ENCODE results near the gene RPTOR.
A peak's percentile ranks its signal among the peaks of the same experiment; 100 is the strongest.

The RPTOR gene

GRCh38 chr17:81009136-81009535 is 464.5 kb downstream of the RPTOR start:
- Histone ChIP-seq H3K9me3 (ENCODE audit: control insufficient read depth, insufficient read depth, low read depth, low read length) (no peaks in the 10 kb centered on the region), H3K36me3 (ENCODE audit: control insufficient read depth in 2 of 2, insufficient read depth in 1 of 2, low read length in 2 of 2) (no peaks in the 10 kb centered on the region), H3K4me3 (ENCODE audit: low read depth, low read length) (no peak overlapping the region), H3K4me1 (ENCODE audit: control insufficient read depth, insufficient read depth, low read length) (no peaks in the 10 kb centered on the region), H3K27ac (ENCODE audit: extremely low read depth, low read depth, low read length) (no peak overlapping the region)
- ChIA-PET CTCF (interaction anchor here (1.0 to 1.5 kb wide), 3 partner anchors 15 to 88 kb away, joined by 3 read pairs; no protein-coding TSS in a partner anchor), POLR2A (no interaction called here)
- TF ChIP-seq YY2 (tag by site-specific recombination; IDR thresholded peaks at IDR 0.05) (no peak), ZNF623 (tag by site-specific recombination; IDR thresholded peaks at IDR 0.05) (no peak)

GRCh38 chr17:81010935-81011334 is 466.3 kb downstream of the RPTOR start:
- TF ChIP-seq, protein P1, sequence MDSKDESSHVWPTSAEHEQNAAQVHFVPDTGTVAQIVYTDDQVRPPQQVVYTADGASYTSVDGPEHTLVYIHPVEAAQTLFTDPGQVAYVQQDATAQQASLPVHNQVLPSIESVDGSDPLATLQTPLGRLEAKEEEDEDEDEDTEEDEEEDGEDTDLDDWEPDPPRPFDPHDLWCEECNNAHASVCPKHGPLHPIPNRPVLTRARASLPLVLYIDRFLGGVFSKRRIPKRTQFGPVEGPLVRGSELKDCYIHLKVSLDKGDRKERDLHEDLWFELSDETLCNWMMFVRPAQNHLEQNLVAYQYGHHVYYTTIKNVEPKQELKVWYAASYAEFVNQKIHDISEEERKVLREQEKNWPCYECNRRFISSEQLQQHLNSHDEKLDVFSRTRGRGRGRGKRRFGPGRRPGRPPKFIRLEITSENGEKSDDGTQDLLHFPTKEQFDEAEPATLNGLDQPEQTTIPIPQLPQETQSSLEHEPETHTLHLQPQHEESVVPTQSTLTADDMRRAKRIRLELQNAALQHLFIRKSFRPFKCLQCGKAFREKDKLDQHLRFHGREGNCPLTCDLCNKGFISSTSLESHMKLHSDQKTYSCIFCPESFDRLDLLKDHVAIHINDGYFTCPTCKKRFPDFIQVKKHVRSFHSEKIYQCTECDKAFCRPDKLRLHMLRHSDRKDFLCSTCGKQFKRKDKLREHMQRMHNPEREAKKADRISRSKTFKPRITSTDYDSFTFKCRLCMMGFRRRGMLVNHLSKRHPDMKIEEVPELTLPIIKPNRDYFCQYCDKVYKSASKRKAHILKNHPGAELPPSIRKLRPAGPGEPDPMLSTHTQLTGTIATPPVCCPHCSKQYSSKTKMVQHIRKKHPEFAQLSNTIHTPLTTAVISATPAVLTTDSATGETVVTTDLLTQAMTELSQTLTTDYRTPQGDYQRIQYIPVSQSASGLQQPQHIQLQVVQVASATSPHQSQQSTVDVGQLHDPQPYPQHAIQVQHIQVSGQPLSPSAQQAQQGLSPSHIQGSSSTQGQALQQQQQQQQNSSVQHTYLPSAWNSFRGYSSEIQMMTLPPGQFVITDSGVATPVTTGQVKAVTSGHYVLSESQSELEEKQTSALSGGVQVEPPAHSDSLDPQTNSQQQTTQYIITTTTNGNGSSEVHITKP (tag by site-specific recombination; IDR thresholded peaks at IDR 0.05): no peak
- TF ChIP-seq SETDB1 (IDR thresholded peaks at IDR 0.05; ENCODE audit: insufficient read length, low read length): peak; percentile 81
- Histone ChIP-seq H3K9me3 (ENCODE audit: control insufficient read depth, insufficient read depth, low read depth, low read length) (no peaks in the 10 kb centered on the region), H3K27ac (ENCODE audit: extremely low read depth, low read depth, low read length) (no peak overlapping the region), H3K4me1 (ENCODE audit: control insufficient read depth, insufficient read depth, low read length) (no peaks in the 10 kb centered on the region), H3K4me3 (ENCODE audit: low read depth, low read length) (no peak overlapping the region), H3K36me3 (ENCODE audit: control insufficient read depth in 2 of 2, insufficient read depth in 1 of 2, low read length in 2 of 2) (no peaks in the 10 kb centered on the region)
- ChIA-PET POLR2A (interaction anchor here (0.6 kb wide), 1 partner anchor 298 kb away, joined by 6 read pairs; no protein-coding TSS in a partner anchor), CTCF (interaction anchor here (0.7 to 1.2 kb wide), 4 partner anchors 13 to 91 kb away, joined by 3 to 5 read pairs (median 4); no protein-coding TSS in a partner anchor)

DNA sequence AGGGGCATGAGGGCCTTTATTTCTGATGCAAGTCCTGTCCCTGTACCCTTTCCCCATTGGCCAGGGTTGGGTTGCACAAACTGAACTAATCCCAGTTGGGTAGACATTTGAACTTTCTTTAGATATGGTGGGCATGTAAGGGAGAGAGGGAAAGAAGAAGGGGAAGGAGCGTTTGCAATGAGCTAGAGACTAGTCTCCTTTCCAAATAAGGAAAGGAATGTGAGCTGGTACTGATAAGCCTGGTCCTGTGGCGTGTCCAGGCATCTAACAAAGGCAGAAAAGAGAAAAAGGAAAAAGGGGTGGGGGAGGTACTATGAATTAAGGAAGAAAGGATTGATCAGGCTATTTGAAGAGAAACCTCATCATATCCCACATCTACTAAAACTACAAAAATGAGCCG is 467.3 kb downstream of the RPTOR start:
- H3K27ac ChIP-seq (ENCODE audit: extremely low read depth, low read depth, low read length): no peak overlapping the region
- H3K4me3 ChIP-seq (ENCODE audit: low read depth, low read length): no peak overlapping the region
- TF ChIP-seq ZNF610 (tag by site-specific recombination; IDR thresholded peaks at IDR 0.05; ENCODE audit: borderline replicate concordance): peak; percentile 61; the same call in 1 of the 2 replicates
- TF ChIP-seq ZNF248 (tag by site-specific recombination; IDR thresholded peaks at IDR 0.05): no peak
- no peaks in the 10 kb centered on the region for H3K4me1 ChIP-seq (ENCODE audit: control insufficient read depth, insufficient read depth, low read length)
- POLR2A ChIA-PET: interaction anchor here (0.6 to 0.8 kb wide), 2 partner anchors 10 to 33 kb away, joined by 3 read pairs; no protein-coding TSS in a partner anchor
- no peaks in the 10 kb centered on the region for H3K36me3 ChIP-seq (ENCODE audit: control insufficient read depth in 2 of 2, insufficient read depth in 1 of 2, low read length in 2 of 2)
- H3K9me3 ChIP-seq (ENCODE audit: control insufficient read depth, insufficient read depth, low read depth, low read length): no peaks in the 10 kb centered on the region
- CTCF ChIA-PET: interaction anchor here (1.2 to 2.3 kb wide), 3 partner anchors 12 to 90 kb away, joined by 3 to 13 read pairs (median 6); no protein-coding TSS in a partner anchor

GRCh38 chr17:81012574-81013447 is 468.2 kb downstream of the RPTOR start:
- POLR2A ChIA-PET: interaction anchor here (0.7 to 0.8 kb wide), 2 partner anchors 10 to 17 kb away, joined by 3 to 4 read pairs; no protein-coding TSS in a partner anchor

More at GRCh38 chr17:81012574-81013447, 468.2 kb downstream of the RPTOR start:
- Histone ChIP-seq H3K27ac (ENCODE audit: extremely low read depth, low read depth, low read length) (no peak overlapping the region), H3K36me3 (ENCODE audit: control insufficient read depth in 2 of 2, insufficient read depth in 1 of 2, low read length in 2 of 2) (no peaks in the 10 kb centered on the region), H3K4me3 (ENCODE audit: low read depth, low read length) (no peak overlapping the region), H3K9me3 (ENCODE audit: control insufficient read depth, insufficient read depth, low read depth, low read length) (no peaks in the 10 kb centered on the region), H3K4me1 (ENCODE audit: control insufficient read depth, insufficient read depth, low read length) (no peaks in the 10 kb centered on the region)
- TF ChIP-seq, protein P2, sequence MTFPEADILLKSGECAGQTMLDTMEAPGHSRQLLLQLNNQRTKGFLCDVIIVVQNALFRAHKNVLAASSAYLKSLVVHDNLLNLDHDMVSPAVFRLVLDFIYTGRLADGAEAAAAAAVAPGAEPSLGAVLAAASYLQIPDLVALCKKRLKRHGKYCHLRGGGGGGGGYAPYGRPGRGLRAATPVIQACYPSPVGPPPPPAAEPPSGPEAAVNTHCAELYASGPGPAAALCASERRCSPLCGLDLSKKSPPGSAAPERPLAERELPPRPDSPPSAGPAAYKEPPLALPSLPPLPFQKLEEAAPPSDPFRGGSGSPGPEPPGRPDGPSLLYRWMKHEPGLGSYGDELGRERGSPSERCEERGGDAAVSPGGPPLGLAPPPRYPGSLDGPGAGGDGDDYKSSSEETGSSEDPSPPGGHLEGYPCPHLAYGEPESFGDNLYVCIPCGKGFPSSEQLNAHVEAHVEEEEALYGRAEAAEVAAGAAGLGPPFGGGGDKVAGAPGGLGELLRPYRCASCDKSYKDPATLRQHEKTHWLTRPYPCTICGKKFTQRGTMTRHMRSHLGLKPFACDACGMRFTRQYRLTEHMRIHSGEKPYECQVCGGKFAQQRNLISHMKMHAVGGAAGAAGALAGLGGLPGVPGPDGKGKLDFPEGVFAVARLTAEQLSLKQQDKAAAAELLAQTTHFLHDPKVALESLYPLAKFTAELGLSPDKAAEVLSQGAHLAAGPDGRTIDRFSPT (tag by site-specific recombination; IDR thresholded peaks at IDR 0.05): 0 out of 2 replicates have a peak, but pooled peaks have one; percentile 23
- TF ChIP-seq ZNF266 (tag by site-specific recombination; IDR thresholded peaks at IDR 0.05; ENCODE audit: low read depth): no peak
- peak; percentile 65 for TF ChIP-seq SCRT2 (tag by site-specific recombination; IDR thresholded peaks at IDR 0.05)
- TF ChIP-seq GLIS1 (tag by site-specific recombination; IDR thresholded peaks at IDR 0.05): peak; percentile 88
- no peak for TF ChIP-seq EGR2 (tag by site-specific recombination; IDR thresholded peaks at IDR 0.05; ENCODE audit: low read depth)
- peak; percentile 98 for TF ChIP-seq ZIC2 (tag by site-specific recombination; IDR thresholded peaks at IDR 0.05)
- TF ChIP-seq ZSCAN30 (tag by site-specific recombination; IDR thresholded peaks at IDR 0.05): 0 out of 2 replicates have a peak, but pooled peaks have one; percentile 39
- TF ChIP-seq SP3 (tag by site-specific recombination; IDR thresholded peaks at IDR 0.05): no peak
- no peak for TF ChIP-seq ZNF16 (tag by site-specific recombination; IDR thresholded peaks at IDR 0.05; ENCODE audit: low read depth)
- TF ChIP-seq ZNF585B (tag by site-specific recombination; IDR thresholded peaks at IDR 0.05): peak; percentile 96
- CTCF ChIA-PET: interaction anchor here (0.7 to 2.3 kb wide), 5 partner anchors 10 to 188 kb away, joined by 3 to 13 read pairs (median 4); no protein-coding TSS in a partner anchor
